HEK293 (cell line): ENCODE results near the gene SLC7A11.
A peak's percentile ranks its signal among the peaks of the same experiment; 100 is the strongest.
"Not testable (repeated sequence)": the region's sequence is repeated elsewhere in the genome, so short reads cannot be mapped to it uniquely, and the experiment has no call there.

ENCODE experiments used
- CTCF ChIA-PET: fragments of 350-600 bp; formaldehyde crosslinking; extraction: SDS; loops from one replicate; lab custom pipeline; 2021; ENCODE audit warnings: antibody characterized with exemption; lab: Yijun Ruan, JAX
- POLR2A ChIA-PET: fragments of 300-600 bp; formaldehyde crosslinking; extraction: SDS; loops from one replicate; lab custom pipeline; 2020; ENCODE audit warnings: antibody characterized with exemption, inconsistent platforms; lab: Yijun Ruan, JAX
- H3K27ac ChIP-seq: fragments of 200-500 bp; sonication (Bioruptor generic); 2 replicates; pipeline ENCODE4 v1.5.1; 2014; ENCODE audit warnings: low read depth, low read length, control low read depth, inconsistent platforms; ENCODE audit errors: extremely low read depth
- H3K36me3 ChIP-seq, 2 experiments: fragments of 200-500 bp in 1 of 2; sonication (Bioruptor generic) in 1 of 2; 1 replicate in 1 of 2; 2 replicates in 1 of 2; pipeline ENCODE4 v1.5.1; 2014 to 2017; ENCODE audit warnings: inconsistent platforms in 2 of 2, low read length in 2 of 2; ENCODE audit not compliant: control insufficient read depth in 2 of 2, insufficient read depth in 1 of 2
- H3K4me1 ChIP-seq: fragments of 200-500 bp; sonication (Bioruptor generic); 2 replicates; pipeline ENCODE4 v1.5.1; 2014; ENCODE audit warnings: mild to moderate bottlenecking, low read length, inconsistent platforms; ENCODE audit not compliant: control insufficient read depth, insufficient read depth
- H3K4me3 ChIP-seq: 2 replicates; pipeline ENCODE4 v1.5.1; 2011; ENCODE audit warnings: low read depth, mild to moderate bottlenecking, control low read depth, low read length, moderate library complexity
- H3K9me3 ChIP-seq: fragments of 200-500 bp; sonication (Bioruptor generic); 2 replicates; pipeline ENCODE4 v1.5.1; 2014; ENCODE audit warnings: low read depth, low read length, inconsistent platforms; ENCODE audit not compliant: control insufficient read depth, insufficient read depth
- GLI2 ChIP-seq: fragments of 450-650 bp; formaldehyde crosslinking; IDR thresholded peaks from 2 replicates; pipeline ENCODE4; 2017; ENCODE audit warnings: missing biosample characterization, missing genetic modification characterization, low read depth, borderline replicate concordance
- HIC1 ChIP-seq: fragments of 450-650 bp; formaldehyde crosslinking; IDR thresholded peaks from 2 replicates; pipeline ENCODE4 v1.5.1; 2016; ENCODE audit warnings: missing biosample characterization, missing genetic modification characterization
- OSR2 ChIP-seq: fragments of 450-650 bp; formaldehyde crosslinking; IDR thresholded peaks from 2 replicates; pipeline ENCODE4 v1.5.1; 2016; ENCODE audit warnings: missing biosample characterization, missing genetic modification characterization
- PRDM10 ChIP-seq: fragments of 450-650 bp; formaldehyde crosslinking; IDR thresholded peaks from 2 replicates; pipeline ENCODE4 v1.5.1; 2016; ENCODE audit warnings: missing biosample characterization, missing genetic modification characterization
- ZNF19 ChIP-seq: fragments of 450-650 bp; formaldehyde crosslinking; IDR thresholded peaks from 2 replicates; pipeline ENCODE4; 2016; ENCODE audit warnings: missing biosample characterization, missing genetic modification characterization, low read depth
- ZNF221 ChIP-seq: fragments of 450-650 bp; formaldehyde crosslinking; IDR thresholded peaks from 2 replicates; pipeline ENCODE4 v1.5.1; 2017; ENCODE audit warnings: missing biosample characterization, missing genetic modification characterization, borderline replicate concordance
- ZNF335 ChIP-seq: fragments of 450-650 bp; formaldehyde crosslinking; conservative IDR thresholded peaks from 2 replicates; pipeline ENCODE4 v1.5.1; 2016; ENCODE audit warnings: missing biosample characterization, missing genetic modification characterization
- ZNF530 ChIP-seq: fragments of 450-650 bp; formaldehyde crosslinking; IDR thresholded peaks from 2 replicates; pipeline ENCODE4 v1.5.1; 2016; ENCODE audit warnings: low read depth, missing biosample characterization, missing genetic modification characterization

The SLC7A11 gene

GRCh38 chr4:138241281-138242075, 671 bp downstream of the SLC7A11 start (continued):
- TF ChIP-seq ZNF19 (tag by site-specific recombination) = no peak
- TF ChIP-seq ZNF530 (tag by site-specific recombination) = no peak
- peak; percentile 56 for TF ChIP-seq ZNF335 (tag by site-specific recombination)
- TF ChIP-seq, all 188 proteins: peak for 5

DNA sequence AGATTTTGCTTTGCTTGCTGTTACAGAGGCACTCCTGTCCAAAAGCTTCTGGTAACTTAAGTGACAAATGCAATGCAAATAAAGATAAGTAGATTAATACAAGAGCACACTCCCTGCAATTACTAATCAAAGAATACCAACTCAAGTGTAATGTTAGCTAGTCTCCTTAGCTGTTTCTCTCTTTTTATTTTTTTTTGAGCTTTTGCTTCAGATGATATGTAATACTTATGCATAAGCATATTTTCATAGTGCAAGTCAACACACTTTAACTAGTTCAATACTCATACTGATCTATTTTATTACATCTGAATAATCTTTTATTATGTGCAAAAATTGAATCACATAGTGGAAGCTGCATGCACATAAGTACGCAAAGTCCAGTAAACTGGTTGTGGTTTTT, 2.7 kb downstream of the SLC7A11 start:
- Histone ChIP-seq H3K9me3 (no peaks in the 10 kb centered on the region), H3K4me3 (no peak overlapping the region), H3K4me1 (no peaks in the 10 kb centered on the region), H3K27ac (no peak overlapping the region), H3K36me3 (no peaks in the 10 kb centered on the region)
- POLR2A ChIA-PET = no interaction called here
- TF ChIP-seq HIC1 (tag by site-specific recombination) = no peak
- 0 out of 2 replicates have a peak, but pooled peaks have one; percentile 14 for TF ChIP-seq OSR2 (tag by site-specific recombination)
- CTCF ChIA-PET = interaction anchor here (0.6 kb wide), 1 partner anchor 73 kb away, joined by 7 read pairs; no protein-coding TSS in a partner anchor

DNA sequence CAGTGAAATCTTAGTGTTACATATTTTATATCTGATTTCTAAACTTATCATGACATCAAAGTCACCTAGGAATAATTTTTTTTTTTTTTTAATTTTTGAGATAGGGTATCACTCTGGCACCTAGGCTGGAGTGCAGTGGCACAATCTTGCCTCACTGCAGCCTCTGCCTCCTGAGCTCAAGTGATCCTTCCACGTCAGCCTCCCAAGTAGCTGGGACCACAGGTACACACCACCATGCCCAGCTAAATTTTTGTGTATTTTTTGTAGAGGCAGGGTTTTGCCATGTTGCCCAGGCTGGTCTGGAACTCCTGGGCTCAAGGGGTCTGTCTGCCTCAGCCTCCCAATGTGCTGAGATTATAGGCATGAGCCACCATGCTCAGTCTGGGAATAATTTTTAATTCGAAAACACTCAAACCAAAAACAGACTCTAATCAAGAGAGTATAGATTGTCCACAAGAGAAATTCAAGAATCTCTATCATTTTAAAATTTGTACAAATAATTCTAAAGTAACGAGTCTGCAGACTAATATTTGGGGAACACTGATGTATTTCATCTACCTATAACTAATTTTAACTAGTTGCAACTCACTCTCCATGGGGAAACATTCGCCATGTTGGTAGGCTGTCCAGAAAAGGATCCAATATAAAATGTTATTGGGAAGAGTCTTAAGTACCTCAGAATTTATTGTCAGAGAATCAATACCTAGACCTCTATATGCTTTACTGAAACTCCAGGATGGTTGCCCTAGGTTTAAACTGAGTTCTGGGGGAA, 3.4 kb downstream of the SLC7A11 start:
- Histone ChIP-seq H3K4me3 (no peak overlapping the region), H3K4me1 (no peaks in the 10 kb centered on the region), H3K36me3 (no peaks in the 10 kb centered on the region), H3K27ac (no peak overlapping the region), H3K9me3 (no peaks in the 10 kb centered on the region)
- no peak for TF ChIP-seq PRDM10
- no peak for TF ChIP-seq ZNF221
- no peak for TF ChIP-seq GLI2 (tag by site-specific recombination)
- ChIA-PET POLR2A (interaction anchor here (0.7 kb wide), 1 partner anchor 1105 kb away, joined by 3 read pairs; no protein-coding TSS in a partner anchor), CTCF (no interaction called here)

DNA sequence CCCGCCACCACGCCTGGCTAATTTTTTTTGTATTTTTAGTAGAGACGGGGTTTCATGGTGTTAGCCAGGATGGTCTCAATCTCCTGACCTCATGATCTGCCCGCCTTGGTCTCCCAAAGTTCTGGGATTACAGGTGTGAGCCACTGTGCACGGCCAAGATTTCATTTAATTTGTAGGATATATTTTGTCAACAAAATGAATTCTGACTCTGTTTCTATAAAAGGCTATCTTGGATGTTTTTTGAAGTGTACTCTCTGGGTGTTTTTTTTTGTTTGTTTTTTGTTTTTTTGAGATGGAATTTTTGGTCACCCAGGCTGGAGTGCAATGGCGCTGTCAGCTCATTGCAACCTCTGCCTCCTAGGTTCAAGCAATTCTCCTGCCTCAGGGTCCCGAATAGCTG, 5.0 kb downstream of the SLC7A11 start:
- CTCF ChIA-PET, H3K4me1 ChIP-seq, H3K36me3 ChIP-seq, H3K27ac ChIP-seq, POLR2A ChIA-PET, H3K4me3 ChIP-seq, H3K9me3 ChIP-seq: not testable (repeated sequence)
